H7 (cell line): ENCODE results near the gene PROX2. TPM values are rescaled to one million over a fixed set of nuclear protein-coding genes. Genes with fewer than 3 reads are reported as not detected.
A peak's percentile ranks its signal among the peaks of the same experiment; 100 is the strongest.

Experiments used
- DNase-seq: peaks from one replicate; pipeline ENCODE4 v3.0.0; 2012
- H3K27me3 ChIP-seq: 2 replicates; pipeline ENCODE4 v1.6.0; 2011; ENCODE audit warnings: mild to moderate bottlenecking, low read length; ENCODE audit not compliant: control insufficient read depth, insufficient read depth
- H3K36me3 ChIP-seq: replicated peaks from 2 replicates; pipeline ENCODE4 v1.5.1; 2011; ENCODE audit warnings: low read length; ENCODE audit not compliant: control insufficient read depth, insufficient read depth
- H3K4me3 ChIP-seq: 2 replicates; pipeline ENCODE4 v1.5.1; 2011; ENCODE audit warnings: low read depth, mild to moderate bottlenecking, control low read depth, low read length, moderate library complexity; ENCODE audit not compliant: insufficient read depth
- total RNA-seq: library from RNA; depleted of rRNA; stranded (reverse); fragments of >200 nt; shearing (Covaris generic); gene quantifications from 2 replicates; pipeline ENCODE4 v1.2.3, GENCODE V29; 2014; rRNA removed

The PROX2 gene
- total RNA-seq: not detected in 2 replicates

GRCh38 chr14:74875941-74876913 is at the start of gene PROX2:
PROX2 (minus strand) TSS chr14:74876145; CDS start chr14:74863834, 12,311 bp downstream.
- no peaks in the 10 kb centered on the region for H3K27me3 ChIP-seq
- peak; percentile 57 for DNase-seq
- H3K4me3 ChIP-seq: no peak within 1 kb of the TSS

GRCh38 chr14:74924061-74924460 is 48.1 kb upstream of the PROX2 start:
- peaks cover 2% of the 10 kb centered on the region; the same call in 1 of the 2 replicates for H3K27me3 ChIP-seq
- peaks cover 3% of the 10 kb centered on the region for H3K36me3 ChIP-seq
- H3K4me3 ChIP-seq: no peak overlapping the region
- DNase-seq: no peak

More at GRCh38 chr14:74875941-74876913, at the start of gene PROX2:
- H3K36me3 ChIP-seq: no peaks in the 10 kb centered on the region

GRCh38 chr14:74922752-74923401 is 46.9 kb upstream of the PROX2 start, which contains the start of gene RPS6KL1:
RPS6KL1 (minus strand) TSS chr14:74923260; CDS start chr14:74921541, 1,719 bp downstream.
- Histone ChIP-seq H3K4me3 (peak within 1 kb of the TSS; percentile 79), H3K36me3 (peaks cover 3% of the 10 kb centered on the region), H3K27me3 (peaks cover 2% of the 10 kb centered on the region; the same call in 1 of the 2 replicates)
- peak; percentile 99 for DNase-seq

- DNase-seq: no peak
- Histone ChIP-seq H3K27me3 (peaks cover 2% of the 10 kb centered on the region; the same call in 1 of the 2 replicates), H3K36me3 (peaks cover 3% of the 10 kb centered on the region), H3K4me3 (peak overlapping the region; percentile 79)
Observed at GRCh38 chr14:74921987-74922751, 46.2 kb upstream of the PROX2 start.

GRCh38 chr14:74921053-74921620 is 45.2 kb upstream of the PROX2 start:
- H3K36me3 ChIP-seq: peaks cover 3% of the 10 kb centered on the region
- DNase-seq: no peak
- H3K27me3 ChIP-seq: peaks cover 2% of the 10 kb centered on the region; the same call in 1 of the 2 replicates
- H3K4me3 ChIP-seq: no peak overlapping the region

- peaks cover 2% of the 10 kb centered on the region; the same call in 1 of the 2 replicates for H3K27me3 ChIP-seq
- no peak for DNase-seq
- H3K4me3 ChIP-seq: no peak overlapping the region
- H3K36me3 ChIP-seq: peaks cover 3% of the 10 kb centered on the region
Observed at GRCh38 chr14:74920281-74920680, 44.3 kb upstream of the PROX2 start.

GRCh38 chr14:74919421-74920165 is 43.6 kb upstream of the PROX2 start:
- DNase-seq: no peak
- Histone ChIP-seq H3K27me3 (peaks cover 2% of the 10 kb centered on the region; the same call in 1 of the 2 replicates), H3K36me3 (peaks cover 3% of the 10 kb centered on the region), H3K4me3 (no peak overlapping the region)

GRCh38 chr14:74918380-74918779 is 42.4 kb upstream of the PROX2 start:
- no peak overlapping the region for H3K4me3 ChIP-seq
- peaks cover 2% of the 10 kb centered on the region; the same call in 1 of the 2 replicates for H3K27me3 ChIP-seq
- peaks cover 3% of the 10 kb centered on the region for H3K36me3 ChIP-seq
- DNase-seq: no peak

GRCh38 chr14:74917646-74918081 is 41.7 kb upstream of the PROX2 start:
- peaks cover 2% of the 10 kb centered on the region; the same call in 1 of the 2 replicates for H3K27me3 ChIP-seq
- DNase-seq: no peak
- no peak overlapping the region for H3K4me3 ChIP-seq
- H3K36me3 ChIP-seq: peaks cover 3% of the 10 kb centered on the region

- H3K27me3 ChIP-seq: no peaks in the 10 kb centered on the region; the same call in 1 of the 2 replicates
- H3K4me3 ChIP-seq: no peak overlapping the region
- peaks cover 3% of the 10 kb centered on the region for H3K36me3 ChIP-seq
- DNase-seq: no peak
Observed at GRCh38 chr14:74917178-74917543, 41.2 kb upstream of the PROX2 start.

GRCh38 chr14:74915826-74916225 is 39.9 kb upstream of the PROX2 start:
- Histone ChIP-seq H3K27me3 (no peaks in the 10 kb centered on the region), H3K36me3 (peaks cover 3% of the 10 kb centered on the region), H3K4me3 (no peak overlapping the region)
- no peak for DNase-seq

- H3K36me3 ChIP-seq: peaks cover 3% of the 10 kb centered on the region
- DNase-seq: no peak
- no peak overlapping the region for H3K4me3 ChIP-seq
- H3K27me3 ChIP-seq: no peaks in the 10 kb centered on the region
Observed at GRCh38 chr14:74915426-74915825, 39.5 kb upstream of the PROX2 start.

- no peaks in the 10 kb centered on the region; the same call in 1 of the 2 replicates for H3K36me3 ChIP-seq
- H3K4me3 ChIP-seq: no peak overlapping the region
- peak; percentile 85 for DNase-seq
- H3K27me3 ChIP-seq: no peaks in the 10 kb centered on the region
Observed at GRCh38 chr14:74913986-74914573, 38.1 kb upstream of the PROX2 start.
